Measurements from ENCODE around the gene GRIA1.

The GRIA1 gene

GRCh38 chr5:153770066-153770465, 279.6 kb downstream of the GRIA1 start:
- Histone ChIP-seq H3K9ac (ENCODE audit: low read length) (no peak overlapping the region), H3K27me3 (ENCODE audit: control insufficient read depth in 1 of 2, insufficient read depth in 2 of 2, low read length in 2 of 2) (no peaks in the 10 kb centered on the region), H3K36me3 (ENCODE audit: insufficient read depth, low read length) (no peaks in the 10 kb centered on the region), H3K4me1 (ENCODE audit: insufficient read depth, low read length) (no peaks in the 10 kb centered on the region), H3K4me3 (ENCODE audit: low read depth in 1 of 2, low read length in 2 of 2) (no peak overlapping the region), H3K27ac (ENCODE audit: low read depth, low read length) (no peak overlapping the region), H3K9me3 (ENCODE audit: low read length) (no peaks in the 10 kb centered on the region)

GRCh38 chr5:153774686-153775085, 284.2 kb downstream of the GRIA1 start:
- Histone ChIP-seq H3K36me3 (ENCODE audit: insufficient read depth, low read length) (no peaks in the 10 kb centered on the region), H3K4me3 (ENCODE audit: low read depth in 1 of 2, low read length in 2 of 2) (no peak overlapping the region), H3K27ac (ENCODE audit: low read depth, low read length) (no peak overlapping the region), H3K9me3 (ENCODE audit: low read length) (no peaks in the 10 kb centered on the region), H3K4me1 (ENCODE audit: insufficient read depth, low read length) (no peaks in the 10 kb centered on the region), H3K27me3 (ENCODE audit: control insufficient read depth in 1 of 2, insufficient read depth in 2 of 2, low read length in 2 of 2) (no peaks in the 10 kb centered on the region), H3K9ac (ENCODE audit: low read length) (no peak overlapping the region)

GRCh38 chr5:153775923-153776322, 285.5 kb downstream of the GRIA1 start:
- H3K27ac ChIP-seq (ENCODE audit: low read depth, low read length) = no peak overlapping the region
- H3K36me3 ChIP-seq (ENCODE audit: insufficient read depth, low read length) = no peaks in the 10 kb centered on the region
- H3K9me3 ChIP-seq (ENCODE audit: low read length) = no peaks in the 10 kb centered on the region
- no peak overlapping the region for H3K9ac ChIP-seq (ENCODE audit: low read length)
- H3K4me3 ChIP-seq (ENCODE audit: low read depth in 1 of 2, low read length in 2 of 2) = no peak overlapping the region
- no peaks in the 10 kb centered on the region for H3K27me3 ChIP-seq (ENCODE audit: control insufficient read depth in 1 of 2, insufficient read depth in 2 of 2, low read length in 2 of 2)
- no peaks in the 10 kb centered on the region for H3K4me1 ChIP-seq (ENCODE audit: insufficient read depth, low read length)

GRCh38 chr5:153777681-153778581, 287.5 kb downstream of the GRIA1 start:
- Histone ChIP-seq H3K9me3 (ENCODE audit: low read length) (no peaks in the 10 kb centered on the region), H3K27ac (ENCODE audit: low read depth, low read length) (no peak overlapping the region), H3K9ac (ENCODE audit: low read length) (no peak overlapping the region), H3K27me3 (ENCODE audit: control insufficient read depth in 1 of 2, insufficient read depth in 2 of 2, low read length in 2 of 2) (no peaks in the 10 kb centered on the region), H3K4me1 (ENCODE audit: insufficient read depth, low read length) (no peaks in the 10 kb centered on the region), H3K4me3 (ENCODE audit: low read depth in 1 of 2, low read length in 2 of 2) (no peak overlapping the region), H3K36me3 (ENCODE audit: insufficient read depth, low read length) (no peaks in the 10 kb centered on the region)

- no peak overlapping the region for H3K4me3 ChIP-seq (ENCODE audit: low read depth in 1 of 2, low read length in 2 of 2)
- no peaks in the 10 kb centered on the region for H3K36me3 ChIP-seq (ENCODE audit: insufficient read depth, low read length)
- H3K27ac ChIP-seq (ENCODE audit: low read depth, low read length) = no peak overlapping the region
- no peaks in the 10 kb centered on the region for H3K4me1 ChIP-seq (ENCODE audit: insufficient read depth, low read length)
- H3K9ac ChIP-seq (ENCODE audit: low read length) = no peak overlapping the region
- no peaks in the 10 kb centered on the region for H3K9me3 ChIP-seq (ENCODE audit: low read length)
- no peaks in the 10 kb centered on the region for H3K27me3 ChIP-seq (ENCODE audit: control insufficient read depth in 1 of 2, insufficient read depth in 2 of 2, low read length in 2 of 2)
Observed at GRCh38 chr5:153779836-153780235, 289.4 kb downstream of the GRIA1 start.

GRCh38 chr5:153780876-153781705, 290.6 kb downstream of the GRIA1 start:
- H3K36me3 ChIP-seq (ENCODE audit: insufficient read depth, low read length) = no peaks in the 10 kb centered on the region
- H3K4me1 ChIP-seq (ENCODE audit: insufficient read depth, low read length) = no peaks in the 10 kb centered on the region
- no peak overlapping the region for H3K27ac ChIP-seq (ENCODE audit: low read depth, low read length)
- H3K4me3 ChIP-seq (ENCODE audit: low read depth in 1 of 2, low read length in 2 of 2) = no peak overlapping the region
- H3K9me3 ChIP-seq (ENCODE audit: low read length) = no peaks in the 10 kb centered on the region
- H3K9ac ChIP-seq (ENCODE audit: low read length) = no peak overlapping the region
- no peaks in the 10 kb centered on the region for H3K27me3 ChIP-seq (ENCODE audit: control insufficient read depth in 1 of 2, insufficient read depth in 2 of 2, low read length in 2 of 2)

GRCh38 chr5:153782589-153783361, 292.3 kb downstream of the GRIA1 start:
- Histone ChIP-seq H3K36me3 (ENCODE audit: insufficient read depth, low read length) (no peaks in the 10 kb centered on the region), H3K27ac (ENCODE audit: low read depth, low read length) (no peak overlapping the region), H3K27me3 (ENCODE audit: control insufficient read depth in 1 of 2, insufficient read depth in 2 of 2, low read length in 2 of 2) (no peaks in the 10 kb centered on the region), H3K9me3 (ENCODE audit: low read length) (no peaks in the 10 kb centered on the region), H3K9ac (ENCODE audit: low read length) (no peak overlapping the region), H3K4me3 (ENCODE audit: low read depth in 1 of 2, low read length in 2 of 2) (no peak overlapping the region), H3K4me1 (ENCODE audit: insufficient read depth, low read length) (no peaks in the 10 kb centered on the region)

GRCh38 chr5:153783362-153783658, 292.8 kb downstream of the GRIA1 start:
- Histone ChIP-seq H3K4me3 (ENCODE audit: low read depth in 1 of 2, low read length in 2 of 2) (no peak overlapping the region), H3K36me3 (ENCODE audit: insufficient read depth, low read length) (no peaks in the 10 kb centered on the region), H3K4me1 (ENCODE audit: insufficient read depth, low read length) (no peaks in the 10 kb centered on the region), H3K9me3 (ENCODE audit: low read length) (no peaks in the 10 kb centered on the region), H3K27ac (ENCODE audit: low read depth, low read length) (no peak overlapping the region), H3K27me3 (ENCODE audit: control insufficient read depth in 1 of 2, insufficient read depth in 2 of 2, low read length in 2 of 2) (no peaks in the 10 kb centered on the region), H3K9ac (ENCODE audit: low read length) (no peak overlapping the region)

- Histone ChIP-seq H3K9me3 (ENCODE audit: low read length) (no peaks in the 10 kb centered on the region), H3K9ac (ENCODE audit: low read length) (no peak overlapping the region), H3K4me3 (ENCODE audit: low read depth in 1 of 2, low read length in 2 of 2) (no peak overlapping the region), H3K4me1 (ENCODE audit: insufficient read depth, low read length) (no peaks in the 10 kb centered on the region), H3K36me3 (ENCODE audit: insufficient read depth, low read length) (no peaks in the 10 kb centered on the region), H3K27ac (ENCODE audit: low read depth, low read length) (no peak overlapping the region), H3K27me3 (ENCODE audit: control insufficient read depth in 1 of 2, insufficient read depth in 2 of 2, low read length in 2 of 2) (no peaks in the 10 kb centered on the region)
Observed at GRCh38 chr5:153784277-153784676, 293.8 kb downstream of the GRIA1 start.

- H3K36me3 ChIP-seq (ENCODE audit: insufficient read depth, low read length) = no peaks in the 10 kb centered on the region
- H3K9ac ChIP-seq (ENCODE audit: low read length) = no peak overlapping the region
- no peak overlapping the region for H3K27ac ChIP-seq (ENCODE audit: low read depth, low read length)
- H3K9me3 ChIP-seq (ENCODE audit: low read length) = no peaks in the 10 kb centered on the region
- H3K4me3 ChIP-seq (ENCODE audit: low read depth in 1 of 2, low read length in 2 of 2) = no peak overlapping the region
- no peaks in the 10 kb centered on the region for H3K27me3 ChIP-seq (ENCODE audit: control insufficient read depth in 1 of 2, insufficient read depth in 2 of 2, low read length in 2 of 2)
- H3K4me1 ChIP-seq (ENCODE audit: insufficient read depth, low read length) = no peaks in the 10 kb centered on the region
Observed at GRCh38 chr5:153791339-153791738, 300.9 kb downstream of the GRIA1 start.

- no peaks in the 10 kb centered on the region for H3K4me1 ChIP-seq (ENCODE audit: insufficient read depth, low read length)
- no peaks in the 10 kb centered on the region for H3K27me3 ChIP-seq (ENCODE audit: control insufficient read depth in 1 of 2, insufficient read depth in 2 of 2, low read length in 2 of 2)
- no peaks in the 10 kb centered on the region for H3K36me3 ChIP-seq (ENCODE audit: insufficient read depth, low read length)
- no peak overlapping the region for H3K27ac ChIP-seq (ENCODE audit: low read depth, low read length)
- no peak overlapping the region for H3K9ac ChIP-seq (ENCODE audit: low read length)
- H3K4me3 ChIP-seq (ENCODE audit: low read depth in 1 of 2, low read length in 2 of 2) = no peak overlapping the region
- no peaks in the 10 kb centered on the region for H3K9me3 ChIP-seq (ENCODE audit: low read length)
Observed at GRCh38 chr5:153792305-153792704, 301.8 kb downstream of the GRIA1 start.
